GM18505 (cell line): ENCODE data around the gene CDC25C.
"Not testable (repeated sequence)": the region's sequence is repeated elsewhere in the genome, so short reads cannot be mapped to it uniquely, and the experiment has no call there.

Source experiments
- ATAC-seq: cut with Tn5 transposase; IDR thresholded peaks from one replicate; pipeline ENCODE4 v1.9.1; 2021; ENCODE audit not compliant: unreplicated experiment
- POLR2A ChIP-seq: IDR thresholded peaks from 4 replicates; pipeline ENCODE4 v1.6.1; 2011; ENCODE audit warnings: borderline replicate concordance; ENCODE audit not compliant: insufficient read depth, insufficient read length; ENCODE audit errors: extremely low read depth

Gene CDC25C

GRCh38 chr5:138276402-138277054 is 55.1 kb downstream of the CDC25C start:
- no peak for TF ChIP-seq POLR2A
- ATAC-seq, result no peak

DNA sequence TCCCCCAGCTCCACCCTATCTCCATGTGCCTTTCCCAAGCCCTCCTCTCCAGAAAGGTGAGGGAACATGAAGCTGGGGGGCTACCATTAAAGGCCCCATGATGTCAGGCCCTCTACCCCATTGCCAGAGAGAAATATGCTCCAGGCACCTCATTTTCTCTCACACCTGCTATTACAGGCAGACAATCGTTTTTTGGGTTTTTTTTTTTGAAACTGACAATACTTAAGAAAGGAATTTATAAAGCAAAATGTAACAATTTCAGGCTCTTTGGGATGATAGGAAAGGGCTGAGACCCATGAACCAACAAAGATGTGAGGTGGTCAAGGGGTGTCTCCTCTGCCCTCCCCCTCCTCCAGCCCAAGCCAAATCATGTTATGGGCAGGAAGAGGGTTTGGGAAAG is 55.7 kb downstream of the CDC25C start:
- no peak for ATAC-seq
- TF ChIP-seq POLR2A, result no peak

DNA sequence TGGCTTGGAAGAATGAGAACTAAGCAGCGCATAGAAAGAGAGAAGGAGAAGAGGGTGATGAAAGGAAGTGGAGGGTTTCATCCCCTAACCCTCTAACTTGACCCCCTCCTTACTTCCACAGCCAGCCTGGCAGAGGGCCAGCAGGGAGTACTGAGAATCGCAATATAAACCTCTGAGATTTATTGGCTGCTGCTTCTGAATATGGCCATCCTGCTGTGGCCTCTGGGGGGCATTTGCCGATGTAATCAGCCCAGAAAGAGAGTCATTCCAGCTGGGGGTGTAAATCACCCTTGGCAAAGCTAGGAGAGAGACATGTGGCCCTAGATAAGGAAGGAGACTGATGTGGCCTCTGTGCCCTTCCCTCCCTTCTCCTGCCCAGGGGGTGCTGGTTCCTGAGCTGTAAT is 56.2 kb downstream of the CDC25C start:
- no peak for TF ChIP-seq POLR2A
- no peak for ATAC-seq

DNA sequence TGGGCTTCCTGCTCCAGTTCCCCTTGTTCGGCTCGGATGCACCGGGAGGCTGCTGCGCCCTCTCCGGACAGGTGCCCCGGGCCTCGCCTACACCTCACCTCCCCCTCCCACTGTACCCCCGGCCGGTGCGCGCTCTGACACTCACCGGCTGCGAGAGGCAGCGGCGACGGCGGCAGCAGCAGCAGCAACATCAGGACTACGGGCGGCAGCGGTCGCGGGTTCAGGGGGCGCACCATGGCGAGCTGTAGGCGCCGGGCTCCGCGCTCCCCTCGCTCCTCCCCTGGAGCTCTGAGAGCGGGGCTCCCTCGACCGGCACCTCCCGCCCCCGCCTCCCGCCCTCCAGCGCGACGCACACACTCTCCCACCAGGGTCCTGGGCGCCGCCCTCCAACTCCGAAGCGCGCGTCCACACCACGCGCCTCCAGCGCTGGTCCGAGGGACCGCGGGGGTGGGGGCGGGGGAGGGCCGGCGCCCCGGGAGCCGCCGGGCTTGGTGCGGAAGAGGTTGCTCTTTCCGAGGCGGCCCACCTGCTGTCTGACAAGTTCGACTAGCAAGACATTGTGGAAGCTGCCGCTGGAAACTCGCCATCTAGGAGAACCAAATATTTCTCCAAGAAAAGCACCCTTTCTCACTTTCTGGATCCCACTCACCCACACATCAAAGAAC is 57.3 kb downstream of the CDC25C start, which contains the start of gene GFRA3:
Gene GFRA3, minus strand, starts transcription at position 433 of the 665 bp plus-strand sequence. Its CDS starts 197 bp downstream, at position 236.
- ATAC-seq, result no peak

DNA sequence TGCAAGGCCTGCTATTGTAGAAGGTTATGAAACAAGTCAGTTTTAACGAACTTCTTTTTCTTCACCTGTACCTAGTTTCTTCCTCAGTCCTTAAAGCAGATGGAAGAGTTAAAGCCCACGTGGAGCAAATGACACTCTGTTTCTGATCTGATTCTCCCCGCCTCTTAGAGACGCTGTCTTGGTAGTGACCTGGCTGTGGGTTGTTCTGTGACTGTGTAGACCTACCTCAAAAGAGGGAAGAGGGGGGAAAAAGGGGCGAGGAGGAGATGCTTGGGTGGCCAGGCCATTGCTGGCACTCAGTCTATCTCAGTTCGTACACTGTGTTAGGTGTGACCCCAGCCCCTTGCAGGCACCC is 57.8 kb downstream of the CDC25C start:
- ATAC-seq, result no peak
- no peak for TF ChIP-seq POLR2A

More for the DNA sequence above, 57.3 kb downstream of the CDC25C start, which contains the start of gene GFRA3:
- TF ChIP-seq POLR2A, result no peak

DNA sequence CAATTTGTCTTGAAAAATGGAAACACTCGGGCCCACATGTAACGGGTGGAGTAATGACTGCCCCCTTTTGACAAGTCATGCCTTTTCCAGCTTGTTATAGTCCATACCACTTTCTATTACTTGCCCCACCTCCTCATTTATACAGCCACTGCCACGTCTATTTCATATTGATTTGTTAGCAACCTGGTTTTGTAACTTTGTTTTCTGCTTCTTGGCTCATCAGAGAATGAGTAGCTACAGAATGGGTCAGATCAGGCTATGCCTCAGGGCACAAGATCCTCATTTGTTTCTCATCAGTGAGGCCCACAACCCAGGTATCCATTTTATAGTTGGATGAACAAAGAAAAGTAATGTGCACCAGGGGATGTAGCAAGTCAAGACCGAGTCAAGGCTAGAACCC is 58.9 kb downstream of the CDC25C start:
- TF ChIP-seq POLR2A, result no peak
- no peak for ATAC-seq

DNA sequence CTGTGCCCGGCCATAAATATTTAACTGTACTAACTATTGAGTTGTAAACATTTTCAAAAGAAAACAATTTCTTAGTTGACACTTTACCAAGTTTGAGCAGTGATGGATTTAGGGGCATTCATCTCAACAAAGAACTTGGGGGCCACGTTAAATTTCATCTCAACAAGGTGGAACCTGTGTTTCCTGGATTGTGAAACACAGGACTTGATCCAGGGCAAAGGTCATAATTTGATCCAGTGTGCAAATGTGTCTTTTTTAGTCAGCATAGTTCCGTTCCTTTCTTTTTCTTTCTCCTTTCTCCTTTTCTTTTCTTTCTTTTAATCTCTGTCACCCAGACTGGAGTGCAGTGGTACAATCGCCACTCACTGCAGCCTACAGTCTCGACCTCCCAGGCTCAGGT is 60.3 kb downstream of the CDC25C start:
- ATAC-seq, result no peak
- no peak for TF ChIP-seq POLR2A

DNA sequence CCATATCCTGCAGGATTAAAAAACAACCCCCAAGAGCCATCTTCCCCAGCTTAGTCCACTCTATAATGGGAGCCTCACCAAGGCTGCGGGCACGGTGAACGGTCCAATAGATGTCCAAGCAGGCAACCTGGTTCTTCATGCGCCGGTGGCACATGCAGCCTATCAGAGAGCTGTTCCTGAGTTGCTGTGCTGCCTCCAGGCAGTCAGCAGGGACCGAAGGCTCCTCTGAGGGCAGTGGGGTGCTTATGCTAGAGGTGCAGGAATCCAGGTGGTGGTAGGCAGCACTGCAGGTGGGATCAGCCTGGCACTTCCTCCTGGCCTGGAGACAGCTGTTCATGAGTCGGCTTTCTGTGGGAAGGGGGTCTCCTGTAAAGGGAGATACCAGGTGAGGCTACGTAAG is 67.4 kb downstream of the CDC25C start:
- no peak for TF ChIP-seq POLR2A
- ATAC-seq, result no peak

GRCh38 chr5:138263581-138263980 is 68.0 kb downstream of the CDC25C start:
- no peak for TF ChIP-seq POLR2A
- ATAC-seq, result no peak

DNA sequence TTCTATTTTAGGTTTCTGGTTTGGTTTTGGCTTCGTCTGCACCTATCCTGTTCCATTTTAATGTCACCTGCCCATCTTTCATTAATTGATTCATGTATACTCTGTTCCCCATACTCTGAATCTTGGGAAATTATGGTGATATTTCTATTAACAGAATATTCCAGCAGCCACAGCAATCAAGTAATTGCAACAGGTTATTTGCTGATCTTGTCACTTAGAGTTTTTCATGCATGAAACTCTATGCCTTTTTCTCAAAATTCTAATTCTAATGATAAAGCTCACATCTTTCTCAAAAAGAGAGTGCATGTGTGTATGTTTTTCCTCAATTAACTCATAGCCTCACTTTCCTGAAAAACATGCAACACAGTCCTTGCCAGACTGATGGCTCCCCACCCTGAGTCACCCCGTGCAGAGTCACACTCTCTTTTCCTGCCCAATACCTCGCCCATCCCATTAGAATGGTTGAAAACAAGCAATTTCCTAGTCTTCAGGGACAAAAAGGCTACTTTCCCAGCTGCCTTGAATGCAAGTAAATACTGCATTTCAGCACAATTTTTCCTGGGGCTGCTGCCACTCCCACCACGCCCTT is 72.8 kb downstream of the CDC25C start:
- TF ChIP-seq POLR2A, result no peak
- ATAC-seq, result no peak

DNA sequence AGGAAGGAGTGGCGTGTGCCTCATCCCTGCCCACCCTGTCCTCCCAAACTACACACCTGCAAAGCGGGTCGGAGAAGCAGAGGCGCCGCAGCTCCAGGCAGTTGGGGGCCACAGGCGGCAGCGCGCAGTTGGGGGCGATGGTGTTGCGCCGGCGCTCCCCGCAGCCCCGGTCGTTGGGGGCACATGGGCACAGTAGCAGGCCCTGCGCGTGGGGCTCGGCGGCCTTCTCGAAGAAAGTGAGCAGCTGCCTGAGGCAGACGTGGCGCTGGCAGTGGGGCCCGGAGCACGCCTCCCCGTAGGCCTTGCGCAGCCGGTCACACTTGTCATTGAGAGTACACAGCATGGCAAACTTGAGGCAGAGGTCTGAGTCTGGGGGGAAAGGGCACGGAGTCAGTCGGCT is 74.0 kb downstream of the CDC25C start:
- no peak for TF ChIP-seq POLR2A
- no peak for ATAC-seq

DNA sequence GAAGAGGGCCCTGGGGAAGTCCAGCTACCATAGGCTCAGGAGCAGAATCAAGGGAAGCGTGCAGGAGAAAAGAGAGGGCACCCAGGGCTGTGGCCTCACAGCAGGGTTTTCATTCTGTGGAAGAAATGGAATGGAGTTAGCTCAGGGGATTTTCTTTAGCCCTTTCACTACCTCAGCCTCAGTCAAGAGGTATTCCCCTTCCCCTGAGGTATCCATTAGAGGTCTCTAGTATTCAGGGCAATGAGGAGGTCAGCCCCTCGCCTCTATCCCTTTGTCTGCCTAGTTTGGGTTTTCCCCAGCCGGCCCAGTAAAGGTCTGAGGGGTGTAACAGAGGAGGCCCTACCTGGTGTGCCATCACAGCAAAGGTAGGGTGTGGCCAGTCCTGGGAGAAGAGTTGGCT is 78.7 kb downstream of the CDC25C start:
- TF ChIP-seq POLR2A, result no peak

DNA sequence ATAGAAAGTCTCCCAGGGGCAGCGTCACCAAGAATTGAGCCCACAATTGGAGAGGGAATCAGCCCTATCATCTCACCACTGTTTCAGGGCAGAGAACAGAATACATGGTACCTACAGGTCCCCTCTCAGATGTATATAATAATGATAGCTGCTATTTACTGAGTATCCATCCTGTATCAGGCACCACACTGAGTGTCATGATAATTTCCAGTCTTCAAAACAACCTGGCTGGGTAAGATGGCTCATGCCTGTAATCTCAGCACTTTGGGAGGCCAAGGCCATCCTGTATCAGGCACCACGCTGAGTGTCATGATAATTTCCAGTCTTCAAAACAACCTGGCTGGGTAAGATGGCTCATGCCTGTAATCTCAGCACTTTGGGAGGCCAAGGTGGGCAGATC is 83.8 kb downstream of the CDC25C start:
- not testable (repeated sequence) for ATAC-seq

More for the DNA sequence above, 78.7 kb downstream of the CDC25C start:
- no peak for ATAC-seq

- TF ChIP-seq POLR2A, result no peak
- ATAC-seq, result no peak
These were observed 84.8 kb downstream of the CDC25C start for GRCh38 chr5:138246822-138247221.
